Progenitor cell of endocrine pancreas (in vitro differentiated cells): ENCODE results near the gene BANF1. TPM values are rescaled to one million over a fixed set of nuclear protein-coding genes. Genes with fewer than 3 reads are reported as not detected.

ENCODE experiments used
- DNase-seq: peaks from one replicate; pipeline ENCODE4 v3.0.0; 2021; ENCODE audit warnings: low spot score; ENCODE audit not compliant: unreplicated experiment
- H3K27ac Mint-ChIP-seq: 2 replicates; pipeline ENCODE4 v1.8.0; 2021; ENCODE audit warnings: mild to moderate bottlenecking, moderate library complexity, mixed read lengths
- H3K27me3 Mint-ChIP-seq: 2 replicates; pipeline ENCODE4 v1.8.0; 2021; ENCODE audit warnings: mixed read lengths
- H3K36me3 Mint-ChIP-seq: 2 replicates; pipeline ENCODE4 v1.8.0; 2022; ENCODE audit warnings: mixed read lengths; ENCODE audit not compliant: insufficient read depth
- H3K4me1 Mint-ChIP-seq: 2 replicates; pipeline ENCODE4 v1.8.0; 2021; ENCODE audit warnings: low read depth, mixed read lengths
- H3K4me3 Mint-ChIP-seq: 2 replicates; pipeline ENCODE4 v1.8.0; 2021; ENCODE audit warnings: low read depth, mild to moderate bottlenecking, moderate library complexity, mixed read lengths
- H3K9me3 Mint-ChIP-seq: 2 replicates; pipeline ENCODE4 v1.8.0; 2021; ENCODE audit warnings: low read depth, mixed read lengths
- CTCF ChIP-seq: fragments of 200-600 bp; sonication (generic); IDR thresholded peaks from one replicate; pipeline ENCODE4 v1.5.0; 2021; ENCODE audit warnings: antibody characterized with exemption, mild to moderate bottlenecking; ENCODE audit not compliant: unreplicated experiment
- total RNA-seq: library from RNA; stranded (reverse); gene quantifications from 2 replicates; pipeline ENCODE4 v1.2.1, GENCODE V29; 2021

Gene BANF1
- total RNA-seq, 1 donor from 2014 or later: 200 TPM

- no peak overlapping the region for H3K27ac Mint-ChIP-seq
- peaks cover 4% of the 10 kb centered on the region for H3K27me3 Mint-ChIP-seq
- no peak overlapping the region for H3K4me3 Mint-ChIP-seq
- H3K36me3 Mint-ChIP-seq: no peaks in the 10 kb centered on the region
- peaks cover 5% of the 10 kb centered on the region for H3K9me3 Mint-ChIP-seq
- DNase-seq: no peak
- no peak for TF ChIP-seq CTCF
- H3K4me1 Mint-ChIP-seq: peaks cover 2% of the 10 kb centered on the region
Measured at GRCh38 chr11:66039765-66040164, 37.5 kb downstream of the BANF1 start.

GRCh38 chr11:66042227-66042995 is 40.1 kb downstream of the BANF1 start:
- Mint-ChIP-seq H3K36me3 (no peaks in the 10 kb centered on the region), H3K27me3 (no peaks in the 10 kb centered on the region), H3K9me3 (peaks cover under 1% of the 10 kb centered on the region), H3K4me3 (no peak overlapping the region), H3K4me1 (peaks cover 5% of the 10 kb centered on the region), H3K27ac (no peak overlapping the region)
- no peak for DNase-seq
- TF ChIP-seq CTCF: no peak

- H3K27ac Mint-ChIP-seq: no peak overlapping the region
- H3K4me3 Mint-ChIP-seq: no peak overlapping the region
- H3K4me1 Mint-ChIP-seq: peaks cover 6% of the 10 kb centered on the region
- no peaks in the 10 kb centered on the region for H3K9me3 Mint-ChIP-seq
- no peak for DNase-seq
- H3K27me3 Mint-ChIP-seq: no peaks in the 10 kb centered on the region
- TF ChIP-seq CTCF: no peak
- H3K36me3 Mint-ChIP-seq: no peaks in the 10 kb centered on the region
Measured at GRCh38 chr11:66042996-66043906, 40.9 kb downstream of the BANF1 start.

DNA sequence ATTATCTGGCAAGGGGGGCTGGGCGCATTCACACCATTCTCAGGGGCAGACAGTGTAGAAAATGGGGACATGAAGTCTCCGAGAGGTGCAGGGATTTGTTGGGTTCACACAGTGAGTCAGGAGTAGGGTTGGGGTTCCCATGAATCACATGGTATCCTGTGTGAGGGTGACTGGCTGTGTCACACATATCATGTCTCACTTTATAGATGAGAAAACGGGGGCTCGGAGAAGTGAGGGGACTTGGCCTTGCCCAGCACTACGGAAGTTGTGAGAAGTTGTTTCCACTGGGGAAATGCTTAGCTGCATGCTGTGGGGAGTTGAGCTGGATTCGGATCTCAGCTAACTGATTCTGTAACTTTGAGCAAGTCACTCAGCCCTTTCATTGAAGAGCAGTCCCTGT is 42.5 kb downstream of the BANF1 start:
- H3K27ac Mint-ChIP-seq: peak overlapping the region; percentile 1
- no peaks in the 10 kb centered on the region for H3K9me3 Mint-ChIP-seq
- no peaks in the 10 kb centered on the region for H3K27me3 Mint-ChIP-seq
- H3K36me3 Mint-ChIP-seq: no peaks in the 10 kb centered on the region
- DNase-seq: no peak
- no peak for TF ChIP-seq CTCF
- H3K4me3 Mint-ChIP-seq: no peak overlapping the region
- H3K4me1 Mint-ChIP-seq: peaks cover 11% of the 10 kb centered on the region

GRCh38 chr11:66045177-66045639 is 42.9 kb downstream of the BANF1 start:
- peaks cover 12% of the 10 kb centered on the region for H3K4me1 Mint-ChIP-seq
- TF ChIP-seq CTCF: peak; percentile 96

More at GRCh38 chr11:66045177-66045639, 42.9 kb downstream of the BANF1 start:
- Mint-ChIP-seq H3K4me3 (no peak overlapping the region), H3K27me3 (no peaks in the 10 kb centered on the region), H3K36me3 (no peaks in the 10 kb centered on the region), H3K9me3 (no peaks in the 10 kb centered on the region), H3K27ac (no peak overlapping the region)
- DNase-seq: peak; percentile 88
